ENCODE results near the gene RELCH.
A peak's percentile ranks its signal among the peaks of the same experiment; 100 is the strongest.

Gene RELCH

GRCh38 chr18:62196980-62197379, 9.9 kb downstream of the RELCH start:
- no peak for DNase-seq

- peak; percentile 9 for DNase-seq
These were observed 11.2 kb downstream of the RELCH start for GRCh38 chr18:62198259-62198658.

- no peak for DNase-seq
These were observed 12.6 kb downstream of the RELCH start for GRCh38 chr18:62199629-62200028.

GRCh38 chr18:62200121-62200914, 13.3 kb downstream of the RELCH start:
- DNase-seq = no peak

GRCh38 chr18:62201870-62202269, 14.8 kb downstream of the RELCH start:
- DNase-seq = no peak

GRCh38 chr18:62205824-62206223, 18.8 kb downstream of the RELCH start:
- DNase-seq = no peak

- DNase-seq = no peak
These were observed 19.5 kb downstream of the RELCH start for GRCh38 chr18:62206593-62206992.

GRCh38 chr18:62209046-62209445, 22.0 kb downstream of the RELCH start:
- DNase-seq = no peak

- no peak for DNase-seq
These were observed 23.1 kb downstream of the RELCH start for GRCh38 chr18:62210138-62210537.

GRCh38 chr18:62211325-62211828, 24.3 kb downstream of the RELCH start:
- no peak for DNase-seq

GRCh38 chr18:62214790-62215189, 27.7 kb downstream of the RELCH start:
- DNase-seq = no peak

- no peak for DNase-seq
These were observed 37.2 kb downstream of the RELCH start for GRCh38 chr18:62224229-62224628.

- DNase-seq = no peak
These were observed 39.0 kb downstream of the RELCH start for GRCh38 chr18:62226047-62226446.

- DNase-seq = no peak
These were observed 49.2 kb downstream of the RELCH start for GRCh38 chr18:62236252-62236651.

GRCh38 chr18:62239475-62239874, 52.4 kb downstream of the RELCH start:
- no peak for DNase-seq

- DNase-seq = peak; percentile 2
These were observed 55.9 kb downstream of the RELCH start for GRCh38 chr18:62242955-62243354.

- DNase-seq = no peak
These were observed 58.1 kb downstream of the RELCH start for GRCh38 chr18:62245177-62245576.

- DNase-seq = no peak
These were observed 58.6 kb downstream of the RELCH start for GRCh38 chr18:62245699-62246098.

GRCh38 chr18:62248313-62248712, 61.3 kb downstream of the RELCH start:
- no peak for DNase-seq

- DNase-seq = peak; percentile 68
These were observed 62.5 kb downstream of the RELCH start for GRCh38 chr18:62249478-62250097.

GRCh38 chr18:62250475-62250874, 63.4 kb downstream of the RELCH start:
- DNase-seq = no peak

GRCh38 chr18:62258093-62258492, 71.0 kb downstream of the RELCH start:
- DNase-seq = no peak

- DNase-seq = no peak
These were observed 71.6 kb downstream of the RELCH start for GRCh38 chr18:62258616-62259015.

- DNase-seq = no peak
These were observed 75.0 kb downstream of the RELCH start for GRCh38 chr18:62262061-62262460.

All from fibroblast of skin of right biceps (primary cell).